Fibroblast of the aortic adventitia (primary cell): ENCODE data around the gene CHRNA1. TPM values are rescaled to one million over a fixed set of nuclear protein-coding genes. Genes with fewer than 3 reads are reported as not detected.

Experiments used
- DNase-seq: peaks from one replicate; pipeline ENCODE4 v3.0.0-alpha.2; 2010; ENCODE audit warnings: low read depth
- H3K4me3 ChIP-seq: 2 replicates; pipeline ENCODE4 v1.5.1; 2011; ENCODE audit warnings: low read depth, mild to moderate bottlenecking, control low read depth, low read length, moderate library complexity
- CTCF ChIP-seq: IDR thresholded peaks from 2 replicates; pipeline ENCODE4 v1.5.1; 2011; ENCODE audit warnings: mild to moderate bottlenecking, low read length, control low read depth, inconsistent platforms; ENCODE audit not compliant: insufficient read depth
- total RNA-seq: library from RNA; depleted of rRNA; stranded (reverse); fragments of >200 nt; gene quantifications from 2 replicates; pipeline ENCODE4 v1.2.3, GENCODE V29; 2012; ENCODE audit warnings: low replicate concordance

The CHRNA1 gene
- total RNA-seq, 1 donor, result not detected

- no peak overlapping the region for H3K4me3 ChIP-seq
- TF ChIP-seq CTCF, result no peak
- no peak for DNase-seq
These were observed 26.7 kb upstream of the CHRNA1 start for GRCh38 chr2:174791020-174791419.

- no peak for DNase-seq
- no peak for TF ChIP-seq CTCF
These were observed 24.7 kb upstream of the CHRNA1 start for GRCh38 chr2:174789001-174789400.

GRCh38 chr2:174788291-174788929, 24.1 kb upstream of the CHRNA1 start:
- DNase-seq, result no peak
- no peak overlapping the region for H3K4me3 ChIP-seq
- no peak for TF ChIP-seq CTCF

More at GRCh38 chr2:174789001-174789400, 24.7 kb upstream of the CHRNA1 start:
- H3K4me3 ChIP-seq, result no peak overlapping the region

GRCh38 chr2:174787487-174788205, 23.4 kb upstream of the CHRNA1 start:
- H3K4me3 ChIP-seq, result no peak overlapping the region

GRCh38 chr2:174786066-174786725, 21.9 kb upstream of the CHRNA1 start:
- no peak for TF ChIP-seq CTCF
- DNase-seq, result peak; percentile 74
- no peak overlapping the region for H3K4me3 ChIP-seq

More at GRCh38 chr2:174787487-174788205, 23.4 kb upstream of the CHRNA1 start:
- DNase-seq, result peak; percentile 95
- no peak for TF ChIP-seq CTCF

- no peak overlapping the region for H3K4me3 ChIP-seq
- no peak for DNase-seq
- TF ChIP-seq CTCF, result no peak
These were observed 21.2 kb upstream of the CHRNA1 start for GRCh38 chr2:174785481-174785880.
